HG03469 (cell line): Measurements from ENCODE around the gene KRTAP1-5.
"Not testable (repeated sequence)": the region's sequence is repeated elsewhere in the genome, so short reads cannot be mapped to it uniquely, and the experiment has no call there.

Experiments
- ATAC-seq: cut with Tn5 transposase; IDR thresholded peaks from one replicate; pipeline ENCODE4 v1.9.1; 2021; ENCODE audit warnings: mild to moderate bottlenecking, moderate library complexity, moderate number of reproducible peaks; ENCODE audit not compliant: unreplicated experiment

The KRTAP1-5 gene, protein sequence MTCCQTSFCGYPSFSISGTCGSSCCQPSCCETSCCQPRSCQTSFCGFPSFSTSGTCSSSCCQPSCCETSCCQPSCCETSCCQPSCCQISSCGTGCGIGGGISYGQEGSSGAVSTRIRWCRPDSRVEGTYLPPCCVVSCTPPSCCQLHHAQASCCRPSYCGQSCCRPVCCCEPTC

GRCh38 chr17:41026715-41027471 lies at the start of gene KRTAP1-5:
Gene KRTAP1-5 (minus strand): TSS chr17:41027208. CDS start chr17:41027155, 53 bp downstream.
- ATAC-seq = no peak

GRCh38 chr17:41076788-41077187 lies 49.8 kb upstream of the KRTAP1-5 start:
- no peak for ATAC-seq

- no peak for ATAC-seq
Measured at GRCh38 chr17:41073676-41074075, 46.7 kb upstream of the KRTAP1-5 start.

DNA sequence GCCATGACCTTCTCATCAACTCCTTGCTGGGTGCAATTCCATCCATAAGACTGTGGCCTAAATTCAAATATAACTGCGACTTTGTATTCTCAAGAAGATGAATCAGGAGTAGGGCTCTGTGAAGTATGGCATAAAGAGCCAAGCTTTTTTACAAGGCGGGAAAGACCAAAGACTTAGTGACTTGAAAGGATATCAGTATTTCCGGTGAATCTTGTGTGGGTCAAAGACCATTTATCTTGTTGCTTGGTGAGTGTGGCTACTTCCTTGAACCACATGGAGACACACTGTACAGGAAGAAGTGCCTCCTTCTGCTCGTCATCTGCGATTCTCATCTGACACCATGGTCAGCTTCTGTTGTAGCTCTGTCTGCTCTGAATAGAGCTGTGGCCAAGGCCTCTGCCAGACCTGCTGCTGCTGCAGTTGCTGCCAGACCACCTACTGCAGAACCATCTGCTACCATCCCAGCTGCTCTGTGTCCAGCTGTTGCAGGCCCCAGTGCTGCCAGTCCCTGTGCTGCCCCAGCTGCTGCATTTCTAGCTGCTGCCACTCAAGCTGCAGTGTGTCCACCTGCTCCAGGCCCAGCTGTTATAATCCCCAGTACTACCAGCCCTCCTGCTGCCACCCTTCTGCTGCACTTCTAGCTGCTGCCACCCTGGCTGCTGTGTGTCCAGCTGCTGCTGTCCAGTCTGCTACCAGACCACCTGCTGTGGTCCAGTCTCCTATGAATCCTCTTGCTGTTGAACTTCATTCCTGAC lies 44.8 kb upstream of the KRTAP1-5 start:
- no peak for ATAC-seq

DNA sequence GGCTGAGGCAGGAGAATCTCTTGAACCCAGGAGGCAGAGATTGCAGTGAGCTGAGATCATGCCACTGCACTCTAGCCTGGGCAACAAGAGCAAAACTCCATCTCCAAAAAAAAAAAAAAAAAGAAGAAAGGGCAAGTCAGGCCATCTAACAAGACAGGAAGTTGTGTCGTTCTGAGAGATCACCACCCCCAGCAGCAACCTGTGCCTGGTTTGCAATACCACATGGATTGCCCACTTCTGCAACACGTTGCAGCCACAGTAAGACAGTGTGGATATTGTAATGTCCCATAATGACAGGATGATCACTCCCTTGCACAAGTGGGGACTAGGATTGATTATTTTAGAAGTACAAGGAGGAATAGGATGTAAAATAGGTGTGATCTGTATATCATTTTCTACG lies 42.0 kb upstream of the KRTAP1-5 start:
- ATAC-seq = no peak

DNA sequence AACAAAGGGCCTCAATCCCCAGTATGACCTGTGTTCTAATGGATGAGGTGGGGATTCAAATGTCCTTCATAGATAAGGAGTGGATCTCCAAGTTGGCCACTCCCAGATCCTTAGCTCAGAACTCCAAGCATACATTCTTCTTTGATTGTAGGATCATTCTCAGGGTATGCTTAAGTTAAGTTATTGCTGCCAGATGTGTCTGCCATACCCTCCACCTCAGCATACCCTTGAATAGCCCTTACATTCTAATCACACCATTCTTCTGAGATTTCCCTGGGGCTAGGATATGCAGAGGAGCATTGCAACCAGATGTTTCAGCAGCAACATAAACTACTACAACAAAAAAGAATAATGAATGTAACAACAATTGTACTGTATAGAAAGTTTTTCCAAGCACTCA lies 40.3 kb upstream of the KRTAP1-5 start:
- no peak for ATAC-seq

- no peak for ATAC-seq
Measured at GRCh38 chr17:41065829-41066624, 39.0 kb upstream of the KRTAP1-5 start, which contains the start of gene KRTAP2-4. Gene KRTAP2-4 (minus strand): TSS chr17:41065879. CDS start chr17:41065845, 34 bp downstream.

DNA sequence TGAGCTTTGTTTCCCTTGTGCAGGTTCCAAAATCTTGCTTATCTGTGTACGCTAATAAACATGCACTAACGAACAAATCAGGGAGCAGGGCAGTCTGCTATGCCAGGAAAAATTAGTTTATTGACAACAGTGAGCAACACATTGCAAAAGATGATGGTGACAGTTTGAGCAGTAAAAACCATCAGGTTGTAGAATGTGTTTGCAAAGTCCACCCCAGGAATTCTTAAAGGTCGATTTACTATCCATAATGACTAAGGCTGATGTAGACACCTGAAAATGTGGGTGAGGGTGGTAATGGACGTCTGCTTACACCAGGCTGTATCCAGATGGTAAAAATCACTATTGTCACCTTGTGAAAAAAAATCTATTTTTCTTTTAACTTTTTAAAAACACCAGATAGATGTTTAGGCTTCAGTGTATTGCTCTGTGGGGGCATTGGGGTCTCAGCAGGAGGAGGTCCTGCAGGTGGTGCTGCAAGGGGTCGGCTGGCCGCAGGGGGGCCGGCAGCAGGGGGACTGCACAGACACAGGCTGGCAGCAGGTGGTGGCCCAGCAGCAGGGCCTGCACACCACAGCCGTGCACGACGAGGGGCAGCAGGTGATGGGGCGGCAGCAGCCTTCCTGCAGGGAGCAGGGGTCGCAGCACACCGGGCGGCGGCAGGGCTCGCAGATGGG lies 38.1 kb upstream of the KRTAP1-5 start:
- not testable (repeated sequence) for ATAC-seq

GRCh38 chr17:41064301-41064700 lies 37.3 kb upstream of the KRTAP1-5 start:
- ATAC-seq = no peak

GRCh38 chr17:41063449-41063848 lies 36.4 kb upstream of the KRTAP1-5 start:
- no peak for ATAC-seq

DNA sequence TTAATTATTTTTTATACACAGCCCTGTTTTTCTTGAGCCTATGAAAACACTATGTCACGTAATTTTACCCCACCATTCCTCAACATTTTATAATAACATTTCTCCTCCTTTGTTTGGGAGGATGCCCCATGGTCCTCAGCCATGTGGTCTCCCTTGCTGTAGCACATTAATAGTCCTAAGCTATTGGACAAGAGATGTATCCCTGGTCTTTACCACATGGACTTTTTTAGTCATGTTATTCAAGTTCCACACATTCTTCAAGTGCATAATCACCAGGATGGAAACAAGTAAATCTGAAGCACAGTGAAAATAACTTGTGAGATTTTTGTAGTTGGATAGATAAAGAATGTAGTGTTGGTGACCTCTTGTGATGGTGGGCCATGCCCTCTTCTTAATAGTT lies 35.0 kb upstream of the KRTAP1-5 start:
- no peak for ATAC-seq

DNA sequence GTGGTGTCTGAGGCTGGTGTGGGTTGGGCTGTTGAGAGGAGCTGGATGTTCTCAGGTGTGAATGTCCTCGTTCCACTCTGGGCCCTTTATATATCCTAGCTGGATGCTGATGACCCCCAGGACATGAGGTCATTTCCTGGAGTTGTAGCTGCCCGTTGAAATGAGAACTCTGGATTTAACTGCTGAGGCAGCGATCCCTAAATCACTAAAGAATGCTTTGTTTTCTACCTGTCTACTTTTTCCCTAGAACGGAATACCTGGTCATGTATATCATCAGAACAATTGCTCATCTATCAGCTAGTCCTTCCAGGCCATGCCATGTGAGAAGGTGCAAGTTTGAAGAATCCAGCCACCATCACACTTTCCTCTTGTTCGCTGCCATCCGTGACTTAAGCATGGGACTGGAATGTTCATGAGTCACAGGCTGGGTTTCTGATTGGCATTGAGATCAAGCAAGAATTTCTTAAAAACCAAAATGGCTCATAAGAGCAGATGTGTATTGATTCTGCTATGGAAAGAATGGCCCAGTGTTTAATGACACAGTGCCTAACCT lies 33.1 kb upstream of the KRTAP1-5 start, which contains the start of gene KRTAP2-3:
Gene KRTAP2-3, minus strand, starts transcription at position 63 of the 553 bp plus-strand sequence. CDS start 64 bp downstream, outside the sequence.
- ATAC-seq = no peak

DNA sequence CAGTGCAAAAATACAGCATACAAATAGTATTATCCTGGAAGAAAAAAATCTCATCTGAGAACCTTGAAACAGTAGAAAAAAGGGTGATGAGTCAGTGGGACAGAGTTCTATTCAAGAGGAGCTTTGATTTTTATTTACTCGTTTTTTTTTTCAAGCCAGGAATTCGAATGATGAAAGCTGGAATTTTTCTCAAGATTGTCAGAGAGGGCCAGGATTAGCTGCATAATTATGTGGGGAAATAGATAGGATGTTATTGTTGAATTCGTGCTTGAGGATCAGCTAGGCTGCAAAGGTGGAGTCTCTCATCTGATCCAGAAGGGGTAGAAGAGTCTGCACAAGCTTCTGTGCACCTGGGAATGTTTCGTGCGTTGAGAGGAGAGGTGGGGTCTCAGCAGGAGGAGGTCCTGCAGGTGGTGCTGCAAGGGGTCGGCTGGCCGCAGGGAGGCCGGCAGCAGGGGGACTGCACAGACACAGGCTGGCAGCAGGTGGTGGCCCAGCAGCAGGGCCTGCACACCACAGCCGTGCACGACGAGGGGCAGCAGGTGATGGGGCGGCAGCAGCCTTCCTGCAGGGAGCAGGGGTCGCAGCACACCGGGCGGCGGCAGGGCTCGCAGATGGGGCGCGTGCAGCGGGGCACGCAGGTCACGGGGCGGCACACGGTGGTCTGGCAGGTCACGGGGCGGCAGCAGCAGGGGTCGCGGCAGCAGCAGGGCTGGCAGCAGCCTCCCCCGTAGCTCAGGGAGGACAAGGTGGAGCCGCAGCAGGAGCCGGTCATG lies 32.5 kb upstream of the KRTAP1-5 start:
- not testable (repeated sequence) for ATAC-seq

DNA sequence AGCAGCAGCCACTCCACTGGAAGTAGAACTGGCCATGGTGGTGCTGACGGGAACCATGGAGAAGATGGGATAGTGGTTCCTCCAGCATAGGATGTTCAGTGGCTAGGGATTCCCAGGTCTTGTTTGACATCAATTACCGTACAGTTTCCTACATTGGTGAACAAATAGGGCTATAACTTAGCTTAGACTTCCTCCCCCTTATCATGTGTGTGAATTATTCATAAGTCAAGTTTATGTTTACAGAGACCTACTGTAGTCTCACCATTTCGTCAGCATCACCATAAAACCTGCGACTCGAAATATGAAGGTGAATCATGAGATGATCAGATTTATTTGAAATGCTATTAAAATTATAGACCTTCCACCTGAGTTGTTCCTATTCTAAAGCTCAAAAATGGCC lies 31.7 kb upstream of the KRTAP1-5 start:
- ATAC-seq = no peak

- ATAC-seq = no peak
Measured at GRCh38 chr17:41057547-41057946, 30.5 kb upstream of the KRTAP1-5 start.

DNA sequence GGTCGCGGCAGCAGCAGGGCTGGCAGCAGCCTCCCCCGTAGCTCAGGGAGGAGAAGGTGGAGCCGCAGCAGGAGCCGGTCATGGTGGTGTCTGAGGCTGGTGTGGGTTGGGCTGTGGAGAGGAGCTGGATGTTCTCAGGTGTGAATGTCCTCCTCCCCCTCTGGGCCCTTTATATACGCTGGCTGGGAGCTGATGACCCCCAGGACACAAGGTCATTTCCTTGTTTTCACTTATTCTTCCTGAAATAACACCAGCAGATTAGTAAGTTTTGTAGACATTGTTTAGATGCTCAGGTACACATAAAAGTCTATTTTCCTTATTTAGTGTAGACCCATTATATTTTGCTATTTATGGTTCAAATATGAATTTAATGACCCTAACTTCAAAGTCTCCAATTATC lies 28.1 kb upstream of the KRTAP1-5 start, which contains the start of gene KRTAP2-2:
Gene KRTAP2-2, minus strand, starts transcription at position 101 of the 400 bp plus-strand sequence. Its CDS starts 19 bp downstream, at position 82.
- ATAC-seq = not testable (repeated sequence)

DNA sequence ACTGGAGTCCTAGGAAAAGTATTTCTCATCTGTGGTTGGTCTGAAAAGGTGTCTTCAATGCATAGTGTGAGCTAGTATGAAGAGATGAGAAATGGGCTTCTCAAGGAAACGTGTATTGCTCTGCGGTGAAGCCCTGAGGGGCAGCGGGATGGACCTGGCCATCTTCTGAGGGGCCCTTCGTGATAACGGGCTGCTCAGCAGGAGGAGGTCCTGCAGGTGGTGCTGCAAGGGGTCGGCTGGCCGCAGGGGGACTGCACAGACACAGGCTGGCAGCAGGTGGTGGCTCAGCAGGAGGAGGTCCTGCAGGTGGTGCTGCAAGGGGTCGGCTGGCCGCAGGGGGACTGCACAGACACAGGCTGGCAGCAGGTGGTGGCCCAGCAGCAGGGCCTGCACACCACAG lies 27.5 kb upstream of the KRTAP1-5 start:
- not testable (repeated sequence) for ATAC-seq

DNA sequence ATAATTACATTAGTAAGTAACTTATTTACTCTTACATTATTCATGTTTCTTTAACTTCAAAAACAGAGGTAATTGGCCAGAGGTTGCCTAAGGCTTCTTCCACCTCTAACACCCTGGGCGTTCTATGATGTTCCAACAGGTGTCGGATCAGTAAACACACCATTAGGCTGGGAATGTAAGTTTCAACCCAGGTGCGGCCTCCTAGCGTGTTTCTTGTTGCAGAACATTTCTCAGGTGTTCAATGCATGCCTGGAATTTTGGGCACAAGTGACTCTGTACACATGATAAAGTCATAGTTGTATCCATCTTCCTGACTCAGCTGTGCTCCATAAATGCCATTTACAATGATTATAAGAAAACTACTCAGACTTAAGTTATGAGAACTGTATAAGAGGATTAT lies 27.0 kb upstream of the KRTAP1-5 start:
- ATAC-seq = no peak

GRCh38 chr17:41052566-41052965 lies 25.6 kb upstream of the KRTAP1-5 start:
- no peak for ATAC-seq
